Endothelial cell of umbilical vein (primary cell): ENCODE data around the gene EIF4E1B. TPM values are rescaled to one million over a fixed set of nuclear protein-coding genes. Genes with fewer than 3 reads are reported as not detected.

ENCODE experiments used
- BruUV-seq: library from RNA; stranded (reverse); fragments of 400-500 nt; replicated peaks from 2 replicates; lab custom pipeline; 2021; lab: Mats Ljungman, UMichigan
- CTCF ChIA-PET: fragments of 300-600, 350-600 bp; sonication (Branson Sonifier 250); formaldehyde crosslinking; loops from one replicate; lab custom pipeline; 2021; ENCODE audit warnings: antibody characterized with exemption, inconsistent platforms; lab: Charles Lee
- POLR2A ChIA-PET: fragments of 300-600, 350-600 bp; sonication (Branson Sonifier 250); formaldehyde crosslinking; loops from one replicate; lab custom pipeline; 2021; ENCODE audit warnings: antibody characterized with exemption, inconsistent platforms; lab: Charles Lee
- DNase-seq: peaks from one replicate; pipeline ENCODE4 v3.0.0-alpha.2; 2011; ENCODE audit warnings: low read depth, low spot score
- FAIRE-seq: peaks from 2 replicates; lab custom pipeline; 2011; peaks lifted over from hg19 to GRCh38; lab: Jason Lieb, UNC
- H2AFZ ChIP-seq: 2 replicates; pipeline ENCODE4 v1.6.0; 2012; ENCODE audit warnings: low read depth, low read length, control low read depth, inconsistent platforms
- H3K27ac ChIP-seq: 2 replicates; pipeline ENCODE4 v1.5.1; 2011; ENCODE audit warnings: low read depth, mild to moderate bottlenecking, control low read depth, low read length, moderate library complexity; ENCODE audit not compliant: insufficient read depth
- H3K27me3 ChIP-seq, 2 experiments: 2 replicates each; pipeline versions ENCODE4 v1.6.0 to v1.6.1; 2011; ENCODE audit warnings: low read length in 2 of 2, mixed read lengths in 1 of 2; ENCODE audit not compliant: control insufficient read depth in 2 of 2, insufficient read depth in 2 of 2
- H3K36me3 ChIP-seq, 2 experiments: 2 replicates in 1 of 2; 3 replicates in 1 of 2; pipeline ENCODE4 v1.5.1; 2011; ENCODE audit warnings: low read length in 2 of 2, mild to moderate bottlenecking in 1 of 2, moderate library complexity in 1 of 2; ENCODE audit not compliant: control insufficient read depth in 2 of 2, insufficient read depth in 2 of 2; ENCODE audit errors: extremely low read depth in 1 of 2
- H3K4me1 ChIP-seq: 3 replicates; pipeline ENCODE4 v1.5.1; 2011; ENCODE audit warnings: mild to moderate bottlenecking, low read length; ENCODE audit not compliant: control insufficient read depth, insufficient read depth; ENCODE audit errors: extremely low read depth
- H3K4me2 ChIP-seq: 2 replicates; pipeline ENCODE4 v1.6.1; 2011; ENCODE audit warnings: low read length, control low read depth, mixed read lengths; ENCODE audit not compliant: insufficient read depth
- H3K4me3 ChIP-seq, 3 experiments: fragments of 200-600 bp in 1 of 3; sonication (generic), shearing (Covaris generic) in 1 of 3; replicated peaks in 1 of 3; 2 replicates each; pipeline ENCODE4 v1.5.1; 2011 to 2016; ENCODE audit warnings: control low read depth in 3 of 3, low read length in 3 of 3, mild to moderate bottlenecking in 2 of 3, inconsistent platforms in 1 of 3, low read depth in 1 of 3, moderate library complexity in 1 of 3; ENCODE audit not compliant: insufficient read depth in 1 of 3
- H3K79me2 ChIP-seq: 2 replicates; pipeline ENCODE4 v1.6.0; 2012; ENCODE audit warnings: low read length, inconsistent platforms; ENCODE audit not compliant: control insufficient read depth, insufficient read depth
- H3K9ac ChIP-seq: replicated peaks from 2 replicates; pipeline ENCODE3; 2011; ENCODE audit warnings: low read length, control low read depth; ENCODE audit not compliant: insufficient read depth; ENCODE audit errors: extremely low read depth
- H3K9me1 ChIP-seq: replicated peaks from 3 replicates; pipeline ENCODE4 v1.6.0; 2011; ENCODE audit warnings: mild to moderate bottlenecking, low read length; ENCODE audit not compliant: control insufficient read depth, insufficient read depth; ENCODE audit errors: extremely low read depth
- H3K9me3 ChIP-seq: replicated peaks from 2 replicates; pipeline ENCODE4 v1.5.1; 2012; ENCODE audit warnings: low read length, inconsistent platforms; ENCODE audit not compliant: control insufficient read depth, insufficient read depth
- H4K20me1 ChIP-seq: replicated peaks from 2 replicates; pipeline ENCODE3; 2011; ENCODE audit warnings: mild to moderate bottlenecking, low read length; ENCODE audit not compliant: control insufficient read depth, insufficient read depth; ENCODE audit errors: extremely low read depth
- CTCF ChIP-seq, 2 donors: IDR thresholded peaks; 1 replicate in 1 of 2; 2 replicates in 1 of 2; pipeline ENCODE4 v1.5.1; 2011; ENCODE audit warnings: low read length in 2 of 2, mild to moderate bottlenecking in 2 of 2, moderate library complexity in 2 of 2, control low read depth in 1 of 2, inconsistent platforms in 1 of 2, low read depth in 1 of 2; ENCODE audit not compliant: insufficient read depth in 1 of 2; ENCODE audit errors: extremely low read depth in 1 of 2
- EZH2 ChIP-seq: IDR thresholded peaks from 2 replicates; pipeline ENCODE4 v1.6.1; 2012; ENCODE audit warnings: borderline replicate concordance, low read depth, mild to moderate bottlenecking, moderate library complexity, low read length, inconsistent platforms; ENCODE audit not compliant: severe bottlenecking
- FOS ChIP-seq: IDR thresholded peaks from 2 replicates; pipeline ENCODE4 v1.6.1; 2011; ENCODE audit warnings: mild to moderate bottlenecking, low read length, moderate library complexity, borderline replicate concordance; ENCODE audit not compliant: insufficient read depth
- GATA2 ChIP-seq: IDR thresholded peaks from 2 replicates; pipeline ENCODE4 v1.7.0; 2011; ENCODE audit warnings: low read depth, mild to moderate bottlenecking, moderate library complexity, mixed read lengths, low read length; ENCODE audit not compliant: insufficient read length, insufficient read depth
- JUN ChIP-seq: IDR thresholded peaks from 2 replicates; pipeline ENCODE4 v1.6.1; 2011; ENCODE audit warnings: borderline replicate concordance, low read depth; ENCODE audit not compliant: insufficient read length, insufficient read depth
- MAX ChIP-seq: IDR thresholded peaks from 2 replicates; pipeline ENCODE4 v1.6.1; 2011; ENCODE audit not compliant: insufficient read depth, insufficient read length
- MYC ChIP-seq: IDR thresholded peaks from one replicate; pipeline ENCODE4 v1.6.1; 2011; ENCODE audit warnings: mild to moderate bottlenecking, low read depth, low read length
- POLR2A ChIP-seq: IDR thresholded peaks from 2 replicates; pipeline ENCODE4 v1.6.1; 2012; ENCODE audit warnings: low read depth, mild to moderate bottlenecking, control low read depth, low read length
- POLR2AphosphoS5 ChIP-seq: IDR thresholded peaks from 2 replicates; pipeline ENCODE4 v1.6.1; 2012; ENCODE audit warnings: low read depth, mild to moderate bottlenecking, control low read depth, low read length, moderate library complexity; ENCODE audit not compliant: insufficient read depth
- dilution Hi-C: fragments of 300-500 bp; cut with MboI; formaldehyde crosslinking; loops from one replicate; pipeline ENCODE4 v1.15.0; 2019; ENCODE audit warnings: low sequenced_read_pairs; ENCODE audit not compliant: extremely low pct_ligation_motif_present
- intact Hi-C: fragments of 100-400 bp; cut with micrococcal nuclease; formaldehyde crosslinking; loops from one replicate; pipeline ENCODE4 v1.10.0; 2022
- polyA plus RNA-seq, 4 experiments: library from polyadenylated mRNA; depleted of rRNA in 3 of 4; stranded (reverse) in 3 of 4; unstranded in 1 of 4; fragments of >200 nt; gene quantifications; 2 replicates each; pipeline versions ENCODE4 v1.2.1 to v1.2.3, GENCODE V29; 2011 to 2012; ENCODE audit warnings: missing spikeins in 1 of 4
- total RNA-seq: library from RNA; stranded (reverse); gene quantifications from 2 replicates; pipeline ENCODE4 v1.2.3, GENCODE V29; 2021

EIF4E1B gene
- total and polyA plus RNA-seq, 2 donors (not counting 3 experiments of a cell fraction or from before 2014, with no cell fraction given), result not detected

GRCh38 chr5:176640616-176641015 lies 10.1 kb downstream of the EIF4E1B start:
- no peaks in the 10 kb centered on the region for H3K79me2 ChIP-seq
- no peak for DNase-seq
- H3K9me3 ChIP-seq, result no peaks in the 10 kb centered on the region
- H3K27me3 ChIP-seq, result peaks cover under 1 to 8% of the 10 kb centered on the region in 2 experiments
- H3K27ac ChIP-seq, result no peak overlapping the region
- no peaks in the 10 kb centered on the region for H3K36me3 ChIP-seq
- H3K4me3 ChIP-seq, result no peak overlapping the region
- H3K4me2 ChIP-seq, result no peak overlapping the region
- POLR2A ChIA-PET, result no interaction called here
- FAIRE-seq, result no peak
- intact Hi-C loops, result no loop called here
- dilution Hi-C loops, result no loop called here
- H4K20me1 ChIP-seq, result no peaks in the 10 kb centered on the region
- no peak overlapping the region for H3K9ac ChIP-seq
- H3K4me1 ChIP-seq, result no peaks in the 10 kb centered on the region
- TF ChIP-seq CTCF (IDR thresholded peaks at IDR 0.05; ENCODE audit: extremely low read depth in 1 of 2, insufficient read depth in 1 of 2, low read depth in 1 of 2, low read length in 2 of 2) (no peak), FOS (no peak), JUN (no peak), POLR2AphosphoS5 (no peak), MYC (no peak), GATA2 (no peak), EZH2 (no peak), POLR2A (no peak), MAX (no peak)
- CTCF ChIA-PET, result interaction anchor here (2.0 kb wide), 1 partner anchor 20 kb away, joined by 9 read pairs; no protein-coding TSS in a partner anchor
- no TSS peak for BruUV-seq
- H3K9me1 ChIP-seq, result no peaks in the 10 kb centered on the region
- no peak overlapping the region for H2AFZ ChIP-seq
